Tibial artery (tissue), 4 donors: ENCODE results near the gene PDSS2.

ENCODE experiments used
- DNase-seq, 2 donors: peaks; one replicate each; pipeline ENCODE4 v3.0.0-alpha.2; 2019
- H3K27ac ChIP-seq, 2 donors: fragments of 200-600 bp; sonication (generic) in 1 of 2; 1 replicate in 1 of 2; 2 replicates in 1 of 2; pipeline ENCODE4 v1.5.1; 2018 to 2019; ENCODE audit warnings: mild to moderate bottlenecking in 1 of 2
- H3K27me3 ChIP-seq, 2 donors: fragments of 200-600 bp; sonication (generic) in 1 of 2; one replicate each; pipeline versions ENCODE4 v1.5.1 to v1.6.0; 2016 to 2019
- H3K36me3 ChIP-seq, 3 donors: fragments of 200-600 bp; sonication (generic) in 2 of 3; one replicate each; pipeline ENCODE4 v1.5.1; 2016 to 2019; ENCODE audit warnings: mild to moderate bottlenecking in 2 of 3
- H3K4me1 ChIP-seq, 4 donors: fragments of 200-600 bp; sonication (generic) in 2 of 4; 1 replicate in 3 of 4; 2 replicates in 1 of 4; pipeline ENCODE4 v1.5.1; 2016 to 2019
- H3K4me3 ChIP-seq, 2 donors: fragments of 200-600 bp; sonication (generic) in 1 of 2; 1 replicate in 1 of 2; 2 replicates in 1 of 2; pipeline ENCODE4 v1.5.1; 2018 to 2019; ENCODE audit warnings: mild to moderate bottlenecking in 2 of 2
- H3K9me3 ChIP-seq, 3 donors: fragments of 200-600 bp; sonication (generic) in 1 of 3; one replicate each; pipeline ENCODE4 v1.5.1; 2016 to 2019
- CTCF ChIP-seq, 2 experiments: fragments of 200-600 bp in 1 of 2; fragments of 450-650 bp in 1 of 2; IDR thresholded peaks; one replicate each; pipeline ENCODE4 v1.5.1; 2017 to 2019; ENCODE audit warnings: antibody characterized with exemption in 2 of 2, mild to moderate bottlenecking in 1 of 2, moderate library complexity in 1 of 2
- intact Hi-C: fragments of 100-400 bp; cut with DNase I; formaldehyde crosslinking; loops from one replicate; pipeline ENCODE4 v1.15.0; 2023; ENCODE audit warnings: low total_unique reads

PDSS2 gene

GRCh38 chr6:107458672-107459282, 587 bp downstream of the PDSS2 start:
- Histone ChIP-seq H3K27me3 (no peaks in the 10 kb centered on the region), H3K4me3 (peak overlapping the region; percentile 79 to 84), H3K27ac (peak overlapping the region; percentile 75 to 92), H3K4me1 (peaks cover 0 to 5% (median 0%) of the 10 kb centered on the region in 4 donors), H3K36me3 (no peaks in the 10 kb centered on the region), H3K9me3 (no peaks in the 10 kb centered on the region)
- DNase-seq, result no peak
- no peak for TF ChIP-seq CTCF (IDR thresholded peaks at IDR 0.05)
- intact Hi-C loops, result no loop called here

- no peak for TF ChIP-seq CTCF (IDR thresholded peaks at IDR 0.05)
- H3K4me1 ChIP-seq, result no peaks in the 10 kb centered on the region
- H3K9me3 ChIP-seq, result peaks cover 0 to 8% (median 0%) of the 10 kb centered on the region in 3 donors
- intact Hi-C loops, result no loop called here
- peaks cover 0 to 3% (median 0%) of the 10 kb centered on the region in 3 donors for H3K36me3 ChIP-seq
- no peak overlapping the region for H3K27ac ChIP-seq
- H3K4me3 ChIP-seq, result no peak overlapping the region
- no peaks in the 10 kb centered on the region for H3K27me3 ChIP-seq
- DNase-seq, result no peak
These were observed 10.6 kb downstream of the PDSS2 start for GRCh38 chr6:107448776-107449175.

- Histone ChIP-seq H3K4me3 (no peak overlapping the region), H3K27me3 (no peaks in the 10 kb centered on the region), H3K27ac (no peak overlapping the region), H3K4me1 (no peaks in the 10 kb centered on the region), H3K9me3 (peaks cover 0 to 8% (median 0%) of the 10 kb centered on the region in 3 donors), H3K36me3 (peaks cover 0 to 3% (median 0%) of the 10 kb centered on the region in 3 donors)
- TF ChIP-seq CTCF (IDR thresholded peaks at IDR 0.05), result no peak
- DNase-seq, result no peak
- intact Hi-C loops, result no loop called here
These were observed 11.6 kb downstream of the PDSS2 start for GRCh38 chr6:107447663-107448216.

GRCh38 chr6:107444277-107444676, 15.1 kb downstream of the PDSS2 start:
- H3K27ac ChIP-seq, result no peak overlapping the region
- no peaks in the 10 kb centered on the region for H3K27me3 ChIP-seq
- intact Hi-C loops, result no loop called here
- H3K4me1 ChIP-seq, result no peaks in the 10 kb centered on the region
- H3K4me3 ChIP-seq, result no peak overlapping the region
- TF ChIP-seq CTCF (IDR thresholded peaks at IDR 0.05), result no peak
- H3K36me3 ChIP-seq, result no peaks in the 10 kb centered on the region
- no peak for DNase-seq
- H3K9me3 ChIP-seq, result peaks cover 0 to 8% (median 0%) of the 10 kb centered on the region in 3 donors

GRCh38 chr6:107443608-107444267, 15.6 kb downstream of the PDSS2 start:
- Histone ChIP-seq H3K36me3 (no peaks in the 10 kb centered on the region), H3K27ac (no peak overlapping the region), H3K27me3 (no peaks in the 10 kb centered on the region), H3K9me3 (peaks cover 0 to 8% (median 0%) of the 10 kb centered on the region in 3 donors), H3K4me3 (no peak overlapping the region), H3K4me1 (no peaks in the 10 kb centered on the region)
- TF ChIP-seq CTCF (IDR thresholded peaks at IDR 0.05), result no peak
- intact Hi-C loops, result no loop called here
- DNase-seq, result no peak
